T-helper 1 cell treated with Interleukin-12 subunit alpha and Interleukin-12 subunit beta and Interleukin-4 antibody, amounts not matched to agents 30 μg/mL and 1 μg/mL, for 36 hours (primary cell): Measurements from ENCODE around the gene METTL25.

Source experiments
- H3K27ac Mint-ChIP-seq: one replicate; pipeline ENCODE4 v1.8.0; 2021; ENCODE audit warnings: mild to moderate bottlenecking, mixed read lengths
- H3K27me3 Mint-ChIP-seq: one replicate; pipeline ENCODE4 v1.8.0; 2021; ENCODE audit warnings: low read depth, mixed read lengths
- H3K36me3 Mint-ChIP-seq: one replicate; pipeline ENCODE4 v1.8.0; 2021; ENCODE audit warnings: low read depth, mixed read lengths
- H3K4me1 Mint-ChIP-seq: one replicate; pipeline ENCODE4 v1.8.0; 2021; ENCODE audit warnings: low read depth, mixed read lengths
- H3K4me3 Mint-ChIP-seq: one replicate; pipeline ENCODE4 v1.8.0; 2021; ENCODE audit warnings: mild to moderate bottlenecking, moderate library complexity, mixed read lengths
- H3K9me3 Mint-ChIP-seq: one replicate; pipeline ENCODE4 v1.8.0; 2021; ENCODE audit warnings: mixed read lengths

METTL25 gene

DNA sequence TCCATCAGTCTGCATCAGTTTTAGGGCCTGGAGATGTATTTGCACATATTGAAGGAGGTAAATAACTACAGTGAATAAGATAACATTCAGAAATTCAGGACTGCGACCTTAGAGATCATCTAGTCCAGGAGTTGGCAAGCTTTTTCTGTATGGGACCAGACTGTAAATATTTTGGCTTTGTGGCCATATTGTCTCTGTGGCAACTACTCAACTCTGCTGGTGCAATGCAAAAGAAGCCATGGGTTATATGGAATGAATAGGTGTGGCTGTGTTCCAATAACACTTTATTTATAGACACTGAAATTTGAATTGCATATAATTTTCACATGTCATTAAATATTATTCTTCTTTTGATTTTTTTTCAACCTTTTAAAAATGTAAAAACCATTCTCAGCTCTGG is 156.6 kb downstream of the METTL25 start:
- H3K4me1 Mint-ChIP-seq: no peaks in the 10 kb centered on the region
- H3K36me3 Mint-ChIP-seq: no peaks in the 10 kb centered on the region
- no peaks in the 10 kb centered on the region for H3K9me3 Mint-ChIP-seq
- no peaks in the 10 kb centered on the region for H3K27me3 Mint-ChIP-seq
- H3K27ac Mint-ChIP-seq: no peak overlapping the region
- no peak overlapping the region for H3K4me3 Mint-ChIP-seq

DNA sequence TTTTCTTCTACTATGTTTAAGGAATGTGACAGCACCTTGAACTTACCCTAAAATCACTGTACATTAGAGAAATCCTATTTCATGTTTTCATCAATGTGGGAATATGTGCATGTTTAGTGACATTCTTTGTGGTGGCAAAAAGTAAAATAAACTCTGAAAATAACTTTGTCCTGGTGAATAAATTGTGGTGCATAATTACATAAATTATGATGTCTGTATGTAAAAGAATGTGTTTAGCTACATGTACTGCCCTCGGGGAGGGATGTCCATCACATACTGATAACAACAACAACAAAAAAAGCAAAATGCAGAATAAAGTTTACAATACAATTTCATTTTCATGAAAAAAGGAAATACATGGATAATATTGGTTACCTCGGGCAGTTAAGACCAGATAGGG is 157.3 kb downstream of the METTL25 start:
- no peak overlapping the region for H3K4me3 Mint-ChIP-seq
- H3K27me3 Mint-ChIP-seq: no peaks in the 10 kb centered on the region
- no peaks in the 10 kb centered on the region for H3K36me3 Mint-ChIP-seq
- no peak overlapping the region for H3K27ac Mint-ChIP-seq
- H3K4me1 Mint-ChIP-seq: no peaks in the 10 kb centered on the region
- no peaks in the 10 kb centered on the region for H3K9me3 Mint-ChIP-seq

DNA sequence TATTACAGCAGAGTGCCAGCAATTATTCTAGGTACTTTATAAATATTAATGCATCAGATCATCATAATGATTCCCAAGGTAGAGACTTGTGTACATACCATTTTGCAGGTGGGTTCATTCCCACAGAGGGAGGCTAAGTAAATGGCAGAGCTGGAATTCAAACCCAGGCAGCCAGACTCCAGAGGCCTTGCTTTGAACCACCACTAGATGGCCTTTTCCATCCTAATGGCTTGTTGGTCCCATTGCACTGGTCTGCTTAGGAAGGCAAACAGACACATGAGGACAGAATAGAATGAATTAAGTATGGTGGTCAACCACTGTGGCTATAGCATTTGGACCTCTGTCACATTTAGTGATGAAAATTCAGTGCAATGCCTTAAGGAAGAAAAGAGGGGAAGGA is 158.7 kb downstream of the METTL25 start:
- no peaks in the 10 kb centered on the region for H3K36me3 Mint-ChIP-seq
- no peaks in the 10 kb centered on the region for H3K27me3 Mint-ChIP-seq
- no peak overlapping the region for H3K27ac Mint-ChIP-seq
- H3K4me3 Mint-ChIP-seq: no peak overlapping the region
- no peaks in the 10 kb centered on the region for H3K4me1 Mint-ChIP-seq
- no peaks in the 10 kb centered on the region for H3K9me3 Mint-ChIP-seq

DNA sequence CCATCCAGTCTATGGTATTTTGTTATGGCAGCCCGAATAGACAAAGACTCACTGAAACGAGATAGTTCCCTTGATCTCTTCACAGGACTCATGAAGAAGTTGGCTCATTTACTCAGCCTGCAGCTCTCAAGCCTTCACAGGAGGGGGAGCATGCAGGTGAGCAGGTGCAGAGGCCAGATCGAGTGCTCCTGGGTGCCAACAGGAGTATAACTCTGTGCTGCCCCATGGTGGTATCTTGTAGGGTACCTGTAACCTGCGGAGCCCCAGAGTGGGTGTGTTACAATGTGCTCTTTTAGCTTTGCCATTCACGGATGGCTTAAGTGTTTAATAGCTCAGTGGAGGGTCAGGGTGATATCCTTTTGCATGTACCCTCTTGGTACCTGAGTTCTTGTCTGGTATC is 159.5 kb downstream of the METTL25 start:
- Mint-ChIP-seq H3K36me3 (no peaks in the 10 kb centered on the region), H3K4me1 (no peaks in the 10 kb centered on the region), H3K9me3 (no peaks in the 10 kb centered on the region), H3K4me3 (no peak overlapping the region), H3K27me3 (no peaks in the 10 kb centered on the region), H3K27ac (no peak overlapping the region)

DNA sequence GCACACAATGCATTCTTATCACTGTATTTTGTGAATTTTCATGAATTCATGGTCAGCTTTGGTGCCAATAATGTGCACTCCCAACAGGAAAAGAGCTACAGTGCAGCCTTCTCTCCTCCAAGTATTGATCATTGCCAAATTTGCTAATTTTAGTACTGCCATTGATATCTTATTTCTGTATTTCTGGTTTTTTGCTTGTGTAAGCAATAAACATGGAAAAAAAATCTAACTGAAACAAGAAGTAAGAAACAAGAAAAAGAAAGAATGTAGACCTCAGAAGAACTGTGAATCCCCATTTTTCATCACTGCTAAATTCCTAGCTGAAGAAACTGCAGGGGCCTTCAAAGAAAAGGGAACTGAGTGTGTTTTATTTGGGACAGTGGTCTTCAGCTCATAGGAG is 161.2 kb downstream of the METTL25 start:
- H3K27me3 Mint-ChIP-seq: no peaks in the 10 kb centered on the region
- no peak overlapping the region for H3K27ac Mint-ChIP-seq
- H3K4me3 Mint-ChIP-seq: no peak overlapping the region
- H3K9me3 Mint-ChIP-seq: no peaks in the 10 kb centered on the region
- H3K36me3 Mint-ChIP-seq: no peaks in the 10 kb centered on the region
- H3K4me1 Mint-ChIP-seq: no peaks in the 10 kb centered on the region

DNA sequence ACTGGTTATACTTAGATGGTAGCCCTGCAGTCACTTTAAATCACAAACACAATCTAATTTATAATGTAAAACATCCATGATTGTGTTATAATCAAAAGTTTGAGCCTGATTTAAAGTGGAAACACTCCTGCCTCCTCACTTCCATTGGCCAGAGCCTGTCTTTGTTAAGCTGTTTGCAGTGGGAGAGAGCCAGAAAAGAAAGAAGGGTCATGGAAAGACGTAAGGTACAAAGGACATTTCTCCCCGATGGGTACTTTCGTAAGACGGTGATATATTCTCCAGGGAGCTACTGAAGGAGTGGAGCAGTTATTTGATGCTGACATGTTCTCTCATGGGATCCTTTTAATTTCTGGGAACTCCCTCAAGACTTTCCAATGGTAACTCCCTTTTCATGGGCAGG is 164.0 kb downstream of the METTL25 start:
- H3K9me3 Mint-ChIP-seq: no peaks in the 10 kb centered on the region
- no peaks in the 10 kb centered on the region for H3K36me3 Mint-ChIP-seq
- H3K27me3 Mint-ChIP-seq: peaks cover 5% of the 10 kb centered on the region
- no peak overlapping the region for H3K4me3 Mint-ChIP-seq
- no peaks in the 10 kb centered on the region for H3K4me1 Mint-ChIP-seq
- no peak overlapping the region for H3K27ac Mint-ChIP-seq

DNA sequence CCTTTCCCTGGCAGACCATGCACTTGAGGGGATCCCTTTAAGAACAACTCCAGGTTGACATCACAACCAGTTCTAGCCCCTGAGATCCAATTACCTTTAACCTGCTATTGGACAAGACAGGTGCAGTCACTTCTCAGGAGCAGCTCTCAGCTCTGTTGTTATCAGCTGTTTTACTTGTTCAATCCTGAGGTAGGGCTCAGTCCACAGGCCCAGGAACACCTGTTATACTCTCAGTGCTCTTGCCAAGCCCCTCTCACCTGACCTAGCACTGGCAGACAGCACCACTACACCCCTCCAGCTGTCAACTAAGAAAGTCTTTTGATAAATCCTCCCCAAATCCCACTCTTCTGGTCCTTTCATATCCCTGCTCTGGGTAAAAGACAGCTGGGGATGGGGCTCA is 164.4 kb downstream of the METTL25 start:
- Mint-ChIP-seq H3K4me3 (no peak overlapping the region), H3K27ac (no peak overlapping the region), H3K4me1 (no peaks in the 10 kb centered on the region), H3K36me3 (no peaks in the 10 kb centered on the region), H3K27me3 (peaks cover 7% of the 10 kb centered on the region), H3K9me3 (no peaks in the 10 kb centered on the region)

DNA sequence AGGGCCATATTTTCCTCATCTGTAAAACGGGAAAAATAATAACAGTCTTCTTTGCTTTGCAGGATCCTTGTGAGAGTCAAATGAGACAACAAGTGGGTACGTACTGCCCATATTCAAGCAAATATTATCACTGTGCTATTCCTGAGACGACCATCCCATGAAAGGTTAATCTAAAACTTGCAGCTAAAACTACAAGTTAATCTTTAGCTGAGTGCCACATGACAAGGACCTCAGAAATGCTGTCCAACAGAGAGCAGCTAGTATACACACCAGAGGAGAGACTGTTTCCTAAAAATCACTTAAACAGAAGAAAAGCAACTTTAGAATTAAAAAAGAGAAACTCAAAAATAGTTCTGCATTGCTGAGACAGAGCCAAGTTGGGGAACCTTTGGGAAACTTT is 165.7 kb downstream of the METTL25 start:
- no peaks in the 10 kb centered on the region for H3K36me3 Mint-ChIP-seq
- H3K9me3 Mint-ChIP-seq: no peaks in the 10 kb centered on the region
- H3K4me1 Mint-ChIP-seq: no peaks in the 10 kb centered on the region
- H3K27ac Mint-ChIP-seq: no peak overlapping the region
- peaks cover 7% of the 10 kb centered on the region for H3K27me3 Mint-ChIP-seq
- no peak overlapping the region for H3K4me3 Mint-ChIP-seq

DNA sequence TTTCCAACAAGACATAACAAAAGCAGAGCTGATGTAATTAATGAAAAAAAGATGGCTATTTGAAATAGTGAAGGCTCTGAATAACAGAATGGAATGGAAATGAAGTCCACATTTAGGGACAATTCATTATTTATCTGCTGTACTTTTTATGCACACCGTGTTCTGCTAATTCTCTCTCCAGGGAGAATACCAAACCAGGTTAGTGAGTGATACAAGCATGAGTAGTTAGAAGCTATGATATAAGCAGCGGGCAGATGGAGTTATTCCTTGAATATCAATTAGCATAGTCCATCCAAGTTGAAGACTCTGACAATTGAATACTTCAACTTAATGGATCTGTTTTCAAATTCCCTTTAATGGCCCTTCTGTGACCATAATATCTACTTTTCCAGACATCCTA is 166.3 kb downstream of the METTL25 start:
- Mint-ChIP-seq H3K27ac (no peak overlapping the region), H3K36me3 (no peaks in the 10 kb centered on the region), H3K4me1 (no peaks in the 10 kb centered on the region), H3K4me3 (no peak overlapping the region), H3K27me3 (peaks cover 7% of the 10 kb centered on the region), H3K9me3 (no peaks in the 10 kb centered on the region)

DNA sequence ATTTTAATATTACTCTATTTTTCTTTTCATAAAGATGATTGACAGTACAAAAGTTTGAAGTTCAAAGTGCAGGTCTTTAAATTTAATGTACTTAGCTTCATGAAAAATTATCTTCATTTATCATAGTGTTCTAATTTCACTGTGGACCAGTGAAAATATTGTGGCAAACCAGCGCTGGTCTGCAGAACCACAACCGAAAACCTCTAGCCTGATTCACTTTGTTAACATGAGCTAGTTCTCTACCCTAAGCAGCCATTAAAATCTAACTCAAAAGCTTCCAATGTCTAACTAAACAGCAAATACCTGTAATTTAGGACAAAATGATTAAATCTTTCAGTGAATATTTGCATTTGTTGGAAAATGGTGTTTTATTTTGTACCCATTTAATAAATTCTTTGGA is 167.3 kb downstream of the METTL25 start:
- H3K4me3 Mint-ChIP-seq: no peak overlapping the region
- H3K36me3 Mint-ChIP-seq: no peaks in the 10 kb centered on the region
- no peaks in the 10 kb centered on the region for H3K9me3 Mint-ChIP-seq
- H3K27ac Mint-ChIP-seq: no peak overlapping the region
- peaks cover 7% of the 10 kb centered on the region for H3K27me3 Mint-ChIP-seq
- no peaks in the 10 kb centered on the region for H3K4me1 Mint-ChIP-seq

DNA sequence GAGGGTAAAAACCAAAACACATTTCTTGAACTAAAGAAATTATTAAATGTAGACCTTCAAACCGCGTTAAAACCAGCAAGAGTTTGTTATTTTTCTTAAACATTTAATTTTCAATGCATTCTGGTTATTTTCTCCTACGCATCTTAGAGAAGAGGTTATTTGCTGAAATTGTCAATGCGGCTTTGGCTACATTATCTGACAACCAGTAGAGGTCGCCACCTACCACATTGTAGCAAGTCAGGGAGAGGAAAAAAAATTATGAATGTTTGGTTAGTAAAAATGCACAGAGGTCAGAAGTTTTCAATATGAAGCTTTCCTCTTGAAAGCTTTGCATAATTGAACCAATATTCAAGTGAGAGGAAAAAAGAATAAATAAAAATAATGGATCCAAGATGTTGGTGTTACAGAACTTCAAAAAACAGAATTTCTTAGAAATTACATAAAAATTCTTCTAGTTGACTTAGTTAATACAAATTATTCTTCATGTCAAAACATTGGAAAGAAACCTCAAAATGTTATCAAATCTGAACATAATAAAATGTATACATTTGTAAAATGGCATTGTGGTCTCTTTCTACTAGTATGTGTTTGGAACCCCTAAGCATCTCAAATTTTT is 168.9 kb downstream of the METTL25 start:
- H3K27ac Mint-ChIP-seq: no peak overlapping the region
- H3K4me1 Mint-ChIP-seq: no peaks in the 10 kb centered on the region
- H3K36me3 Mint-ChIP-seq: no peaks in the 10 kb centered on the region
- no peak overlapping the region for H3K4me3 Mint-ChIP-seq
- H3K9me3 Mint-ChIP-seq: no peaks in the 10 kb centered on the region
- peaks cover 7% of the 10 kb centered on the region for H3K27me3 Mint-ChIP-seq
